Measurements from ENCODE around the gene ZFYVE16. TPM values are rescaled to one million over a fixed set of nuclear protein-coding genes. Genes with fewer than 3 reads are reported as not detected.
"Not testable (repeated sequence)": the region's sequence is repeated elsewhere in the genome, so short reads cannot be mapped to it uniquely, and the experiment has no call there.

The ZFYVE16 gene
- total RNA-seq, 2 donors from 2014 or later, result 35.2 to 41.3 TPM

DNA sequence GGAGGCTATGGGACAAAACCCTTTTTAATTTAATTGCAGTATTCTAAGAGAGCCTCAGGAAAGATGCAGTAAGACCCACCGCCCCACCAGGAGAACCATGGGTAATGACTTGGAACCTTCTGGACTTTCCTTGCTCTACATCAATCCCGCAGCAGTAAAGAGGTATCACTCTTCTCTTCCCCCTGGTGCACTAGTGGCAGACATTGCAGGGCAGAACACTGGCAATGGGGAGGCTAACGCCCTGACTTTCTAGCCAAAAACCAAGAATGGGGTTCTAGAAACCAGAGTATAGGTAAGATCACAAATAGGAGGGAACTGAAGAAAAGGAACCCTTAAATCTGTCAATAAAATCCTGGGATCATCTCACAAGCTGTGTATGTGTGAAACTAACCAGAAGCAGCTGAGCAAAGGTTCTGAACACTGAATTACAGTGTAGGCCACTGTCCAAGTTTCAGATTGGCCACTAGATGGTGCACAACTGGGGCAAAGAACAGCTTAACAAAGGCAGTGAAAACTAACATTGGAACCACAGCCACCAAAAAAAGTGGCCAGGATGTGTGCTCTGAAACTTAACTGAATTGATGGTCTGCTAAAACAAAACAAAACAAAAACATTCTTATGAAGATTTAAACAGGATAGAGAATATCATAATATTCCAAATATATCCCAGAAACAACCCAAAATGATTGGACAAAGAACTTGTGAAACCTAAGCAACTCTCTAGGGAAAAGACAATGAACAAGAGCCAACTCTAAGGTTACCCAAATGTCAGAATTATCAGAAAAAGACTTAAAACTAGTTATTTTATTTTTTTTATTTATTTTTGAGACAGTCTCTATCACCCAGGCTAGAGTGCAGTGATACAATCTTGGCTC, 73.4 kb downstream of the ZFYVE16 start:
- DNase-seq (ENCODE audit: low spot score), result no peak
- intact Hi-C loops (cut with DNase I), result no loop called here

DNA sequence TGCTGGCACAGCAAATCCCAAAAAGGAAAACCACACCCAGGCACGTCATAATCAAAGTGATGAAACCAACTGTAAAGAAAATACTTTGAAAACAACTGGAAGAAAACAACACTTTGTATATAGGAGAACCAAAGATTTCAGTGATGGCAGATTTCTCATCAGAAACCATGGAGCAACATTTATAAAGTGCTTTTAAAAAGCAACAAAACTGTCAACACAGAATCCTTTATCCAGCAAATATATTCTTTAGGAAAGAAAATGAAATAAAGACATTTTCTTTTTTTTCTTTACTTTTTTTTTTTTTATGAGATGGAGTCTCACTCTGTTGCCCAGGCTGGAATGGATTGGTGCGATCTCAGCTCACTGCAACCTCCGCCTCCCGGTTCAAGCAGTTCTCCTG, 74.7 kb downstream of the ZFYVE16 start:
- DNase-seq (ENCODE audit: low spot score), result no peak
- intact Hi-C loops (cut with DNase I), result no loop called here

DNA sequence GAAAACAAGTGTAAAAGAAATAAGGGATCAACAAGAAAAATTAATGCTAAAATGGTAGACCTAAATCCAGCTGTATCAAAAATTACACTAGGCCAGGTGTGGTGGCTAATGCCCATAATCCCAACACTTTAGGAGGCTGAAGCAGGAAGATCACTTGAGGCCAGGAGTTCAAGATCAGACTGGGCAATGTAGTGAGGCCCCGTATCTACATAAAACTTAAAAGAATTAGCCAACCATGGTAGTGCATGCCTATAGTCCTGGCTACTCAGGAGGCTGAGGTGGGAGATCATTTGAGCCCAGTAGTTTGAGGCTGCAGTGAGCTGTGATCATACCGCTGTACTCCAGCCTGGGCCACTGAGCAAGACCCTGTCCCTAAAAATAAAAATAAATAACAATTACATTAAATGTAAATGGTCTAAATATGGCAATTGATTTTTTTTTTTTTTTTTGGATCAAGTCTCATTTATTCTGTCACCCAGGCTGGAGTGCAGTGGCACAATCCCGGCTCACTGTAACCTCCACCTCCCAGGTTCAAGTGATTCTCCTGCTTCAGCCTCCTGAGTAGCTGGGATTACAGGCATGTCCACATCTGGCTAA, 75.9 kb downstream of the ZFYVE16 start:
- no peak for DNase-seq (ENCODE audit: low spot score)
- intact Hi-C loops (cut with DNase I), result no loop called here

DNA sequence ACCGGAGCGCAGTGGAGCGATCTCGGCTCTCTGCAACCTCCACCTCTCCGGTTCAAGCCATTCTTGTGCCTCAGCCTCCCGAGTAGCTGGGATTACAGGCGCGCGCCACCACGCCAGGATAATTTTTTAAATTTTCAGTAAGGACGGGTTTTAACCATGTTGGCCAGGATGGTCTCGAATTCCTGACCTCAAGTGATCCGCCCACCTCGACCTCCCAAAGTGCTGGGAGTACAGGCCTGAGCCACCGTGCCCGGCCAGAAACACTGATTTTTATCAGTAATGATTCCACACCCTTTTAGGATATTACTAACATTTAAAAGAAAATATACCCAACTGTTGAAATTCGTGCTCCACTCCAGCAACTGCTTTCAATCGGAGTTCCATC, 79.6 kb downstream of the ZFYVE16 start:
- no peak for DNase-seq (ENCODE audit: low spot score)

DNA sequence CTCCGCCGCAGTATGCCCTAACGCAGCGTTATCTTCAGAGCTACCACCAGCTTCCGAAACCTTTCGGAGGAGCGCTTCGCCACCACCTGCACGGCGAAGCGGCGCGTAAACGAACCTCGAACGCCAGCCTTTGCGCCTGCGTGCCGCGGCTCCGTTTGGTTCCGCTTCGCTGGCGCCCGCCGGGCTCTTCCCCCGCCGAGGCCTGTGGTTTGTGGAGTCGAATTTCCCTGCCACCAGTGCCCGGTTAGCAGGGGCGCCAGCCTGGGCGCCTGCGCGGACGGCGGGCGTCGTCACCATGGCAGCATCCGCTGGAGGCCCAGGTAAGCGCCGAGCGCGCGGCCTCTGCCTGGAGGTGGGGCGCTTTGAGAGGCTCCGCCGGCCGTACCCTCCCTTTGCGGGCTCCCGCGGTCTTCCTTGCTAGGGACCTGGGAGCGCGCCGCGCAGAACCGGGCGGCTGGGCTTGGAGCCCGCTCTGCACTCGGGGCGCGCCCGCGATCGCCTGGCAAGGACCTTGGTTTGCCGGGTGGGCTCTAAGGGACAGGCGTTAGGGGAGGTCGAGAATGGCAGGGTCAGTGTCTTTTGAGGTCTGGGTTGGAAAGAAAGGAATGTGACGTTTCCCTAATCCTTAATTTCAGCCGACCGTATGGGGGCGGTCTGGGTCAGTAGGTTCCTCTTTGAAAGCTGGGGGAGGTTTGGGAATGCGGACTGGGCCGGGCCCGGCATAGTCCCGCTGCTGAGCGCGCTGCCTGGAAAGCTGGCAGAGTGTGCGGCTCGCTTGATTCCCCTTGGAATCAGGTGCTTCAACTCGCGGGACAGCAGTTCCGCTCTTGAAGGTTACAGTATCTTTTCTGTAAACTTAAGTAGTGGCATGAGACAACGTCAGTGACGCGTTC, 80.2 kb downstream of the ZFYVE16 start, which contains the start of gene FAM151B:
FAM151B (plus strand) TSS at position 272 of the 893 bp plus-strand sequence; CDS start at position 296, 24 bp downstream.
- intact Hi-C loops (cut with DNase I), result no loop called here
- peak; percentile 94 for DNase-seq (ENCODE audit: low spot score)

More for the DNA sequence above, 79.6 kb downstream of the ZFYVE16 start:
- intact Hi-C loops (cut with DNase I), result no loop called here

DNA sequence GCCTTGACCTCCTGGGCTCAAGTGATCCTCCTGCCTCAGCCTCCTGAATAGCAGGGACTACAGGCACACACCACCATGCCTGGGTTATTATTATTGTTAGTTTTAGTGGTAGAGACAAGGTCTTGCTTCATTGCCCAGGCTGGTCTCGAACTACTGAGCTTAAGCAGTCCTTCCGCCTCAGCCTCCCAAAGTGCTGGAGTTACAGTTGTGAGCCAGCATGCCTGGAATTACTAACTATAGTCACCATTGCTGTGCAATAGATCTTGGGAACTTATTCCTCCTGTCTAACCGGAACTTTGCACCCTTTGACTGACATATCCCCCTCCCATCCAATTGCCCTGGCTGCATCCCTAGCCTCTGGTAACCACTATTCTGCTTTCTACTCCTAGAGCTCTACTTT, 83.4 kb downstream of the ZFYVE16 start:
- intact Hi-C loops (cut with DNase I), result no loop called here
- DNase-seq (ENCODE audit: low spot score), result no peak

DNA sequence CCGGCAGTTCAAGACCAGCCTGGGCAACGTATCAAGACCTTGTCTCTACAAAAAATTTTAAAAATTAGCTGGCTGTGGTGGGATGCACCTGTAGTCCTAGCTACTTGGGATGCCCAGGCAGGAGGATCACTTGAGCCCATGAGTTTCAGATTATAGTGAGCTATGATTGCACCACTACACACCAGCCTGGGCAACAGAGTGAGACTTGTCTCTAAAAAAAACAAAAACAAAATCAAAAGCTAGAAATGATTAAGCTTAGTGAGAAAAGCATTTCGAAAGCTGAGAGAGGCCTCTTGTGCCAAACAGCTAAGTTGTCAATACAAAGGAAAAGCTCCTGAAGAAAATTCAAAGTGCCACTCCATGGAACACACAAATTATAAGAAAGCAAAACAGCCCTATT, 84.9 kb downstream of the ZFYVE16 start:
- no peak for DNase-seq (ENCODE audit: low spot score)
- intact Hi-C loops (cut with DNase I), result no loop called here

DNA sequence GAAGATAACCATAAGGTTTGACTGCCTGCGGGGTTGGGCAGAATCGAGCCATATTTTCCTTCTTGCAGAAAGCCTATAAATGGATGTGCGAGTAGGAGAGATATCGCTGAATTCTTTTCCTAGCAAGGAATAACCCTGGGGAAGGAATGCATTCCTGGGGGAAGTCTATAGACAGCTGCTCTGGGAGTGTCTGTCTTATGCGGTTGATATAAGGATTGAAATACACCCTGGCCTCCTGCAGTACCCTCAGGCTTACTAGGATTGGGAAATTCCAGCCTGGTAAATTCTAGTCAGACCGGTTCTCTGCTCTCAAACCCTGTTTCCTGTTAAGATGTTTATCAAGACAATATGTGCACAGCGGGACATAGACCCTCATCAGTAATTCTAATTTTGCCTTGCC, 85.6 kb downstream of the ZFYVE16 start:
- DNase-seq (ENCODE audit: low spot score); intact Hi-C loops (cut with DNase I): not testable (repeated sequence)

DNA sequence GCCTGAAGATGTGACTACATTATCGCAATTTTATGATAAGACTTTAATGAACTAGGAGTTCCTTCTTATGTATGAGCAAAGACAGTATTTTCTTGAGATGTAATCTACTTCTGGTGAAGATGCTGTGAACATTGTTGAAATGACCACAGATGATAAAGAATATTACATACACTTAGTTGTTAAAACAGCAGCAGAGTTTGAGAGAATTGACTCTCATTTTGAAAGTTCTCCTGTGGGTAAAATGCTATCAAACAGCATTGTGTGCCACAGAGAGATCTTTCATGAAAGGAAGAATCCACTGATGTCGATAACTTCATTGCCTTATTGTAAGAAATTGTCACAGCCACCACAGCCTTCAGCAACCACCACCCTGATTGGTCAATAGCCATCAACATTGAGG, 88.0 kb downstream of the ZFYVE16 start:
- intact Hi-C loops (cut with DNase I), result no loop called here
- no peak for DNase-seq (ENCODE audit: low spot score)

DNA sequence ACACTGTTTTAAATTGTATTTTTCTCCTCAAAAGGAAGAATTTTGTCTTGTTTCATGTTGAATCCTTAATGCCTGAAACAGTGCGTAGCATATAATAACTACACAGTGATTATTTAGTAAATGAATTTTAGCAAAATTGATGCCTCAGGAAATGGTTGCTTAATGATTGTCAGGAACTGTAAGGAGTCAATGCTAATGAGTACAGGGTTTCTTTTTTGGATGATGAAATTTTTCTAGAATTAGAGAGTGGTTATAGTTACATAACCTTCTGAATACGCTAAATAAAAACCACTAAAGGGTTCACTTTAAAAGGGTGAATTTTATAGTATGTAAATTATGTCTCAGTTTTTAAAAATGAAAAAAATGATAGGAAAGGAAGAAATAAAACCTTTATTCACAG, 94.9 kb downstream of the ZFYVE16 start:
- DNase-seq (ENCODE audit: low spot score), result no peak
- intact Hi-C loops (cut with DNase I), result no loop called here

GRCh38 chr5:80503641-80504040, 95.8 kb downstream of the ZFYVE16 start:
- intact Hi-C loops (cut with DNase I), result no loop called here

GRCh38 chr5:80504833-80505232, 97.0 kb downstream of the ZFYVE16 start:
- no peak for DNase-seq (ENCODE audit: low spot score)
- intact Hi-C loops (cut with DNase I), result no loop called here

More at GRCh38 chr5:80503641-80504040, 95.8 kb downstream of the ZFYVE16 start:
- no peak for DNase-seq (ENCODE audit: low spot score)

DNA sequence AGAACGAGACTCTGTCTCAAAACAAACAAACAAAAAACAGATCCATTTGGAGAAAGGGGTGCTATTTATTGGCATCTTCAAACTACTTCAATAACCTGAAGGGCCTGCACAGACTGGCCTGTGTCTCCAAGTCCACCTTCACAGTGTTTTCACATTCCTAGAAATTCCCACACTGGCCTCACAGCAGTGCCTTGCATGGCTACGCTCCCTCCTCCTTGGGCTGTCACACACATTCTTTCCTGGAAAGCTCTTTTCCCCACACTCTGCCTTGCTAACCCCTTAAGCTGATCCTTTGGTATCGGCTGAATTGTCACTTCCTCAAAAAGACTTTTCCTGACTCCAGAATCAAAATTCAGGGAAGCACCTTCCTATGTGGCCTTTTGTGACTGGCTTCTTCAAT, 99.8 kb downstream of the ZFYVE16 start:
- no peak for DNase-seq (ENCODE audit: low spot score)
- intact Hi-C loops (cut with DNase I), result loop anchor here in 1 of 2 donors (2.0 kb wide), 1 partner anchor 51 kb away; no protein-coding TSS in a partner anchor

DNA sequence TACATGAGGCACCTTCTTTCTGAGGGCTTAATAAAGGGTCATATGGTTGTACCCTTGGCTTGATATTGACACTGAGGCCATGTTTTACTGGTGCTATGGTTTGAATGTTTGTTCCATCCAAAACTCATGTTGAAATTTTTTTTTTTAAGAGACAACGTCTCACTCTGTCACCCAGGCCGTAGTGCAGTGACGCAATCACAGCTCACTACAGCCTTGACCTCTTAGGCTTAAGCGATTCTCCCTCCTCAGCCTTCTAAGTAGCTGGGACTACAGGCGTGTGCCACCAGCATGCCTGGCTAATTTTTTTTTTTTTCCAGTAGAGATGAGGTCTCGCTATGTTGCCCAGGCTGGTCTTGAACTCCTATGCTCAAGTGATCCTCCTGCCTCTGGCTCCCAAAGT, 101.0 kb downstream of the ZFYVE16 start:
- no peak for DNase-seq (ENCODE audit: low spot score)
- intact Hi-C loops (cut with DNase I), result no loop called here

DNA sequence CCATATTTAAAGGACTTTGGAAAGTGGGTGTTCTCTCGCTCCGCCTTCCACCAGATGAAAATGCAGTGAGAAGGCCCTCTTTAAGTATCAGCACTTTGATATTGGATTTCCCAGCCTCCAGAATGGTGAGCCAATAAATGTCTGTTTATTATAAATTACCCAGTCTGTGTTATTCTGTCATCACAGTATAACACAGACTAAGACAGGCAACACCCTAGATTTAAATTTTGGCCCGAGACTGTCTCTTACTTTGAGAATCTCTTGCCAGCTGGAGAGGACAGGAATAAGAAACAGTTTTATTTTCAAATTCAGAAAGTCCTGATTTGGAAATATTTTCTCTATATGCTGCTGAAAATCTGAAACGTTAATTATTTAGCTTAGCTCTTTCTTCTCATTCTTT, 101.5 kb downstream of the ZFYVE16 start:
- no peak for DNase-seq (ENCODE audit: low spot score)
- intact Hi-C loops (cut with DNase I), result no loop called here

DNA sequence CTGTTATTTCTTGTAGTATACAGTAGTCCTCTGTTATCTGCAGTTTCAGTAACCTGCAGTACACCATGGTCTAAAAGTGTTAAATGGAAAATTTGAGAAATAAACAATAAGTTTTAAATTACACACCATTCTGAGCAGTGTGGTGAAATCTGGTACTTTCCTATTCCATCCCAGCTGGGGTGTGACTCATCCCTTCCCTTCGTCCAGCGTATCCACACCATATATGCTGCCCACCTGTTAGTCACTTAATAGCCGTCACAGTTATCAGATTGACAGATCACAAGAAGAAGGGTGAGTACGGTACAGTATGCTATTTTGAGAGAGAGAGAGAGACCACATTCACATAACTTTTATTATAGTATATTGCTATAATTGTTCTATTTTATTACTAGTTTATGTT, 109.0 kb downstream of the ZFYVE16 start:
- DNase-seq (ENCODE audit: low spot score), result no peak
- intact Hi-C loops (cut with DNase I), result no loop called here
